ENCODE data around the gene MX1.

Gene MX1

GRCh38 chr21:41460578-41461527 lies 34.8 kb downstream of the MX1 start:
- peak; percentile 25 for DNase-seq

GRCh38 chr21:41465176-41465781 lies 39.2 kb downstream of the MX1 start:
- DNase-seq = no peak

GRCh38 chr21:41466024-41466820 lies 40.2 kb downstream of the MX1 start:
- no peak for DNase-seq

- no peak for DNase-seq
Observed at GRCh38 chr21:41470054-41470453, 44.0 kb downstream of the MX1 start.

- no peak for DNase-seq
Observed at GRCh38 chr21:41472753-41473548, 46.9 kb downstream of the MX1 start.

GRCh38 chr21:41475714-41476420 lies 49.8 kb downstream of the MX1 start:
- DNase-seq = no peak

GRCh38 chr21:41477641-41478318 lies 51.7 kb downstream of the MX1 start:
- DNase-seq = no peak

GRCh38 chr21:41478319-41479177 lies 52.5 kb downstream of the MX1 start:
- no peak for DNase-seq

- no peak for DNase-seq
Observed at GRCh38 chr21:41479686-41480085, 53.6 kb downstream of the MX1 start.

GRCh38 chr21:41480086-41480690 lies 54.1 kb downstream of the MX1 start:
- no peak for DNase-seq

GRCh38 chr21:41481191-41481590 lies 55.2 kb downstream of the MX1 start:
- DNase-seq = no peak

GRCh38 chr21:41482301-41482700 lies 56.3 kb downstream of the MX1 start:
- no peak for DNase-seq

GRCh38 chr21:41482980-41483379 lies 56.9 kb downstream of the MX1 start:
- no peak for DNase-seq

GRCh38 chr21:41483415-41483814 lies 57.4 kb downstream of the MX1 start:
- no peak for DNase-seq

GRCh38 chr21:41483973-41484372 lies 57.9 kb downstream of the MX1 start:
- DNase-seq = no peak

- no peak for DNase-seq
Observed at GRCh38 chr21:41487082-41487481, 61.0 kb downstream of the MX1 start.

- no peak for DNase-seq
Observed at GRCh38 chr21:41488080-41488479, 62.0 kb downstream of the MX1 start.

GRCh38 chr21:41489329-41489728 lies 63.3 kb downstream of the MX1 start:
- DNase-seq = no peak

- DNase-seq = no peak
Observed at GRCh38 chr21:41490330-41490729, 64.3 kb downstream of the MX1 start.

- no peak for DNase-seq
Observed at GRCh38 chr21:41491412-41491811, 65.4 kb downstream of the MX1 start.
